Measurements from ENCODE around the gene INSM2. TPM values are rescaled to one million over a fixed set of nuclear protein-coding genes. Genes with fewer than 3 reads are reported as not detected.

The INSM2 gene
- total and polyA plus RNA-seq, 12 donors, result not detected

DNA sequence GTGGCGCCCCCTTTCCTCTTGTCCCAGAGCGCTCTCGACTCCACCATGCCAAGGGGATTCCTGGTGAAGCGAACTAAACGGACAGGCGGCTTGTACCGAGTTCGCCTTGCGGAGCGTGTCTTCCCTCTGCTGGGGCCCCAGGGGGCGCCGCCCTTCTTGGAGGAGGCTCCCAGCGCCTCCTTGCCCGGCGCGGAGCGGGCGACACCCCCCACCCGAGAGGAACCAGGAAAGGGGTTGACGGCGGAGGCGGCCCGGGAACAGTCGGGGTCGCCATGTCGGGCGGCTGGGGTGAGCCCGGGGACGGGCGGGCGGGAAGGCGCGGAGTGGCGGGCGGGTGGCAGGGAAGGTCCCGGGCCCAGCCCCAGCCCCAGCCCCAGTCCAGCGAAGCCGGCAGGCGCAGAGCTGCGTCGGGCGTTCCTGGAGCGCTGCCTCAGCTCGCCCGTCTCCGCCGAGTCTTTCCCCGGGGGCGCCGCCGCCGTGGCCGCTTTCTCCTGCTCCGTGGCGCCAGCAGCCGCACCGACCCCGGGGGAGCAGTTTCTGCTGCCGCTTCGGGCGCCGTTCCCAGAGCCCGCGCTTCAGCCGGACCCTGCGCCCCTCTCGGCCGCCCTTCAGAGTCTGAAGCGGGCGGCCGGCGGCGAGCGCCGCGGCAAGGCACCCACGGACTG lies 376 bp downstream of the INSM2 start:
- Histone ChIP-seq H3K4me3 (peak overlapping the region; percentile 40 to 63 (median 54)), H3K27ac (no peak overlapping the region), H3K9me3 (no peaks in the 10 kb centered on the region), H3K4me1 (peaks cover 7 to 31% (median 29%) of the 10 kb centered on the region in 9 donors), H3K36me3 (peaks cover 0 to 16% (median 0%) of the 10 kb centered on the region in 9 donors), H3K27me3 (peaks cover 10 to 73% (median 66%) of the 10 kb centered on the region in 7 donors)
- WGBS, 2 donors, result 1 to 2% methylated on average over 76 of the region's 77 CpGs
- intact Hi-C loops (cut with DNase I), result no loop called here
- DNase-seq (peak in 1 of 2 donors; percentile 16), ATAC-seq (peak in 4 of 8 donors; percentile 16 to 52 (median 25))
- no peak for TF ChIP-seq CTCF (IDR thresholded peaks at IDR 0.05)

- ATAC-seq, result peak; percentile 82 to 97 (median 96)
- intact Hi-C loops (cut with DNase I), result no loop called here
- peak; percentile 44 to 72 for DNase-seq
- Histone ChIP-seq H3K27me3 (peaks cover 10 to 67% (median 63%) of the 10 kb centered on the region in 7 donors), H3K4me1 (peaks cover 7 to 31% (median 29%) of the 10 kb centered on the region in 9 donors), H3K27ac (no peak overlapping the region), H3K36me3 (peaks cover 0 to 23% (median 0%) of the 10 kb centered on the region in 9 donors), H3K9me3 (no peaks in the 10 kb centered on the region), H3K4me3 (peak overlapping the region in 9 of 10 donors; percentile 40 to 63 (median 54))
- 2 to 4% methylated on average over 55 of the region's 55 CpGs for WGBS, 2 donors
- no peak for TF ChIP-seq CTCF (IDR thresholded peaks at IDR 0.05)
Measured at GRCh38 chr14:35534873-35535482, 1.0 kb downstream of the INSM2 start.

GRCh38 chr14:35535483-35536112 lies 1.6 kb downstream of the INSM2 start:
- Histone ChIP-seq H3K27ac (no peak overlapping the region), H3K4me1 (peaks cover 7 to 31% (median 29%) of the 10 kb centered on the region in 9 donors), H3K36me3 (peaks cover 0 to 27% (median 0%) of the 10 kb centered on the region in 9 donors), H3K27me3 (peaks cover 10 to 61% (median 56%) of the 10 kb centered on the region in 7 donors), H3K4me3 (peak overlapping the region in 7 of 10 donors; percentile 8 to 63 (median 54)), H3K9me3 (no peaks in the 10 kb centered on the region)
- intact Hi-C loops (cut with DNase I), result no loop called here
- DNase-seq (no peak), ATAC-seq (peak in 4 of 8 donors; percentile 9 to 61 (median 20))
- 7 to 9% methylated on average over 37 of the region's 37 CpGs for WGBS, 2 donors
- no peak for TF ChIP-seq CTCF (IDR thresholded peaks at IDR 0.05)

DNA sequence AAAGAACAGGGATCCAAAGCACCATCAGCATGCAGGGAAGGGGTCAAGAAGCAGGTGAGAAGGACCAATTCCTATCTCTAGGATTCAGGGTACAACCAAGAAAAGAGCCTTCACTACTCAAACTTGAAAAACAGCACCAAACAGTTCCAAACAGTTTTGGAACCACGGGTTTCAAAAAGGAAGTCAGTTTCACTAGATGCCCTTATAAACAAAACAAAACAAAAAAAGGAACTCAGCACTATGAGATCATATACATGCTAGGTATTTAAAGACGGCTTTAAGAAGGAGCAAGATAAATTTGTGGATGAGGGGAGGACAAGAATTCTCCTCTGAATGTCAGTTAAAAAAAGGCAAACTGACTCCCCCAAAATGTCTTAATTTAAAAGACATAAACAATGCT lies 6.0 kb downstream of the INSM2 start:
- TF ChIP-seq CTCF (IDR thresholded peaks at IDR 0.05), result no peak
- Histone ChIP-seq H3K27me3 (peaks cover 0 to 17% (median 13%) of the 10 kb centered on the region in 7 donors), H3K4me1 (peaks cover 0 to 8% (median 7%) of the 10 kb centered on the region in 9 donors), H3K27ac (no peak overlapping the region), H3K9me3 (no peaks in the 10 kb centered on the region), H3K4me3 (no peak overlapping the region), H3K36me3 (peaks cover 0 to 49% (median 0%) of the 10 kb centered on the region in 9 donors)
- ATAC-seq (no peak), DNase-seq (no peak)
- intact Hi-C loops (cut with DNase I), result no loop called here
- 62 to 64% methylated on average over 2 of the region's 2 CpGs for WGBS, 2 donors

Data from heart right ventricle (tissue), 16 donors.